ENCODE results near the gene KLF1.
"Not testable (repeated sequence)": the region's sequence is repeated elsewhere in the genome, so short reads cannot be mapped to it uniquely, and the experiment has no call there.

Gene KLF1

GRCh38 chr19:12867120-12868099 lies 19.6 kb downstream of the KLF1 start:
- DNase-seq (ENCODE audit: low spot score) = peak; percentile 37

GRCh38 chr19:12866416-12867119 lies 20.4 kb downstream of the KLF1 start:
- DNase-seq (ENCODE audit: low spot score) = no peak

DNA sequence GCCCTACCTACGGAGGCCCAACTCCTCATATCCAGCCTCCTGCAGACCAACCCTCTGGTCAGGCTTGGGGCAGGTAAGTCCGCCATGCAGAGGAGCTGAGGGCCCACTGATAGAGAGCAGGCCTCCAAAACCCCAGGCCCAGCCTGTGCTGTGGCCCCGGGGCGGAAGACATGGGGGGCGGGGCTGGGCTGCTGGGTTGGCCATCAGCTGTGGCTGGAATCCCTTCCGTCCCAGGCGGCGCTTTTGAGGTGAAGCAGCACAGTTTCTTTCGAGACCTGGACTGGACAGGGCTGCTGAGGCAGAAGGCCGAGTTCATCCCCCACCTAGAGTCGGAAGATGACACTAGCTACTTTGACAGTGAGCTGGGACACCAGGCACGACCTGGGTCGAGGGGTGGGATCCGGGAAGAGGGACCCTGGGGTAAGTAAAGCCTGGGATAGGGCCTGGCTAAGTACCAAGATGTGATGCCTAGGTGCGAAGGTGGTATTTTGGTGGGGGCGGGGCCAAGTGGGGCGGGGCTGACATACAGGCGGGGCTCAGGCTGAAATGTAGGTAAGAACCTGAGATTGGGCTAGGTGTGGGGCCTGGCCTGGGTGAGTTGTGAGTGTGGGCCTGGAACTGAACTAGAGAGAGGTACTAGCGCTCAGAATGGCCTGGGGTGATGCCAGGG lies 21.1 kb downstream of the KLF1 start:
- DNase-seq (ENCODE audit: low spot score) = no peak

DNA sequence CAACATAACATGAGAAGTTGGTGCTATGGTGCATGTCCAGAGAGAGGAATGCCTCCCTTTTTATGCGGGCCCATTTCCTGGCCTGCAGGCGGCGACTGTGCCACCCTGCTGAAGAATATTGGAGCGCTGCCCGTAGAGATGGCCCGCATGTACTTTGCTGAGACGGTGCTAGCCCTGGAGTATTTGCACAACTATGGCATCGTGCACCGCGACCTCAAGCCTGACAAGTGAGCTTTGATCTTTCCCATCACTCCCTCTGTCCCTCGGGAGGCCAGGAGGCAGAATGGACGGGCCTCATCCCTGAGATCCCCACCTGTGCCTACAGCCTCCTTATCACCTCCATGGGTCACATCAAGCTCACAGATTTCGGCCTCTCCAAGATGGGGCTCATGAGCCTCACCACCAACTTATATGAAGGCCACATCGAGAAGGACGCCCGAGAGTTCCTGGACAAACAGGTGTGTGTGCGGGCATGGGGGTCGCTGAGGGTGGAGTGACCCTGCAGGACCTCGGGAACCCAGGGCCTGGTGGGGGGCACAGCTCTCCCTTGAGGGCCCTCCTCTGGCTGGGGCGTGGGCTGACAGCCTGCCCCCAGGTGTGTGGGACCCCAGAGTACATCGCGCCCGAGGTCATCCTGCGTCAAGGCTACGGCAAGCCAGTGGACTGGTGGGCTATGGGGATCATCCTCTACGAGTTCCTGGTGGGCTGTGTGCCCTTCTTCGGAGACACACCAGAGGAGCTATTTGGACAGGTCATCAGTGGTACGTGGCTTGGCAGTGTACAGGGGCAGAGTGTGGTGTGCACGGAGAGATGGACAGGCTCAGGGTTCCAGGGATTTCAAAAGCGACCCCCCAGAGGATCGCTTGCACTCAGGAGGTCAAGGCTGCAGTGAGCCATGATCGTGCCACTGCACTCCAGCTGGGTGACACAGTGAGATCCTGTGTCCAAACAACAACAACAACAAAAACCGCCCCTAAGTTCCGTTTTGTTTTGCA lies 22.0 kb downstream of the KLF1 start:
- DNase-seq (ENCODE audit: low spot score) = no peak

DNA sequence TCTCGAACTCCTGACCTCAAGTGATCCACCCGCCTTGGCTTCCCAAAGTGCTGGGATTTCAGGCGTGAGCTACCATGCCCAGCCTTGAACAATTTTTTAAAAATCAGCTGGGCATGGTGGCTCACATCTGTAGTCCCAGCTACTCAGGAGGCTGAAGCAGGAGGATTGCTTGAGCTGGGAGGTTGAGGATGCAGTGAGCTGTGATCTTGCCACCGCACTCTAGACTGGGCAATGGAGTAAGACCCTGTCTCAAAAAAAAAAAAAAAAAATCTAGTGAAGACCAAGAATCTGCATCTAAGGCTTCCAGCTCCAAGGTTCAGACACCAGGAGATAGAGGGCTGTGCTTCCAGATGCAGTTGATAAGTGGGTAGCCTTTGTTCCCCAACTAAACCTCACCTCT lies 22.9 kb downstream of the KLF1 start:
- DNase-seq (ENCODE audit: low spot score) = no peak

GRCh38 chr19:12859546-12859945 lies 27.5 kb downstream of the KLF1 start:
- DNase-seq (ENCODE audit: low spot score) = no peak

GRCh38 chr19:12858041-12858928 lies 28.7 kb downstream of the KLF1 start:
- no peak for DNase-seq (ENCODE audit: low spot score)

- DNase-seq (ENCODE audit: low spot score) = no peak
Observed at GRCh38 chr19:12856653-12857052, 30.3 kb downstream of the KLF1 start.

- DNase-seq (ENCODE audit: low spot score) = peak; percentile 84
Observed at GRCh38 chr19:12847159-12848139, 39.6 kb downstream of the KLF1 start.

GRCh38 chr19:12846613-12847012 lies 40.4 kb downstream of the KLF1 start:
- DNase-seq (ENCODE audit: low spot score) = not testable (repeated sequence)

- DNase-seq (ENCODE audit: low spot score) = no peak
Observed at GRCh38 chr19:12843999-12844732, 42.8 kb downstream of the KLF1 start.

DNA sequence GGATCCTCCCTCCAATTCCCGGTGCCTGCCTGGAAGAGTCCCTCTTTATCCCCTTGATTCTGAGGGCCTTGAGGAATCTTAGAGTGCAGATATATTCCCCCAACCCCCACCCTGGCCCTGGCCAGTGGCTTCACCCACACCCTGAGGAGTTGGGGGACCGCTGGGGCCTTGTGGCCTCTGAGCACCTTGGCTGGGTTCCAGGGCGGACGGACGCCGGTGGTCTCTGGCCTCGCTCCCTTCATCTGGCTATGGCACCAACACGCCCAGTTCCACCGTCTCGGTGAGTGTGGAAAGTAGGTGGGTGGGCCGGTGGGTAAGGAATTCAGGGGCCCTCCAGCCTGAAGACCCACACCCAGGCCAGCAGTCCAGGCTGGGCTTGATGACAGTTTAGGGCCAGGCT lies 43.7 kb downstream of the KLF1 start:
- DNase-seq (ENCODE audit: low spot score) = no peak

DNA sequence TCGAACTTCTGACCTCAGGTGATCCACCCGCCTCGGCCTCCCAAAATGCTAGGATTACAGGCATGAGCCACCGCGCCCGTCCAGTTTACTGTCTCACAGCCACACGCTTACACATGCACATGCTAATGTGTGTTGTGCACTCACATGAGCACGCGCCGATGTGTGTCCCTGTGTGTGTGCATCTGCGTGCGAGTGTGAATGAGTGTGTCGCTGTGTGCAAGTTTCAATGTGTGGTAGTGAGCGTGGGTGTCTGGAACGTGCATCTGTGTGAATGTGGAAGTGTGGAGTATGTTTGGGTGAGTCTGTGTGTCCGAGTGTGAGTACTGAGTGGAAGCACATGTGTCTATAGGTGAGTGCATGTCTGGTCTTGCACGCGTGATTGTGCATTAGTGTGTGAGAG lies 44.5 kb downstream of the KLF1 start:
- DNase-seq (ENCODE audit: low spot score) = no peak

GRCh38 chr19:12841094-12841493 lies 45.9 kb downstream of the KLF1 start:
- DNase-seq (ENCODE audit: low spot score) = no peak

DNA sequence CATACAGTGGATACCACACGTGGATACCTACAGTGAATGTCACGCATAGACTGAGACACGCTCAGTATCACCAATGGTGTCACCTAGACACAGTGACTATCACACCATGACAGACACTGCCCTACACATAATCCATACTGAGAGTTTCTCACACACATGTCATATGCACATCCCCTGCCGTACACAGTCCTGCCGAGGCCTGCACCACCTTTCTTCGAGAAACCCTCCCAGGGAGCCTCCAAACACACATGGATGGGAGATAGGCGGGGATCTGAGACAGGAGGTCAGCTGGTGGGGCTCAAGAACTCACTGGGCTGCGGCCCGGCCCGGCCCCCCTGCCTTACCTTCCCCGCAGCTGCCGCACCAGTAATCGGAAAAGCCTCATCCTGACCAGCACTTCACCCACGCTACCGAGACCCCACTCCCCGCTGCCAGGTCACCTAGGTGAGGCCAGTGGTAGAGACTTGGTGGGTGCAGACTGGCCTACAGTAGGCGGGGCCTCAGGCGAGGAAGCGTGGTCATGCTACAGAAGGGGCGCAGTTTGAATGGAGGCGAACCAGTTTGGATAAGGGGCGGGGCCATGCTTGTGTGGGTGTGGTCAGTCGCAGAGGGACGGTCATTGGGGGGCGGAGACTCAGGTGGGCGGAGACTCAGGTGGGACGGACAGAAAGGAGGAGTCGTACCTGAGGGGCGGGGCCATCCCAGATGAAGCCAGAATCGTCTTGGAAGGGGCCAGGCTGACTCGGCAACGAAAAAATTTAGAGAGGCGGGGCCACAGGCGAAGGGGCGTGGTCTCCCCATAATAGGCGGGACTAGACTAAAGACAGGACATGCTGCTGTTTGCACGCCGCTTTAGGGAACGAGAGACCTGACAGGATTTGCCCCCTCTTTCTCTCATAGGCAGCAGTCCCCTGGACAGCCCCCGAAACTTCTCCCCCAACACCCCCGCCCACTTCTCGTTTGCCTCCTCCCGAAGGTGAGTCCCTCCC lies 46.6 kb downstream of the KLF1 start:
- no peak for DNase-seq (ENCODE audit: low spot score)

GRCh38 chr19:12838886-12839756 lies 47.9 kb downstream of the KLF1 start:
- DNase-seq (ENCODE audit: low spot score) = no peak
